K562 (cell line): ENCODE data around the gene ERMN. TPM values are rescaled to one million over a fixed set of nuclear protein-coding genes. Genes with fewer than 3 reads are reported as not detected.

Experiments
- ATAC-seq: fragments of 200-7000 bp; cut with Tn5 transposase; 3 replicates; pipeline ENCODE4 v1.9.1; 2020; ENCODE audit warnings: moderate library complexity
- BruUV-seq: library from RNA; stranded (reverse); fragments of 400-500 nt; replicated peaks from 2 replicates; lab custom pipeline; 2021; lab: Mats Ljungman, UMichigan
- CTCF ChIA-PET: fragments of 300-600 bp; formaldehyde crosslinking; extraction: SDS; loops from one replicate; lab custom pipeline; 2021; ENCODE audit warnings: low intra/inter-chr PET ratio; lab: Yijun Ruan, JAX
- POLR2A ChIA-PET: fragments of 300-600, 350-650 bp; sonication (Branson Sonifier 250); formaldehyde crosslinking; extraction: SDS; loops from one replicate; lab custom pipeline; 2021; ENCODE audit warnings: antibody characterized with exemption, inconsistent platforms; lab: Yijun Ruan, JAX
- DNase-seq, 4 experiments: peaks; one replicate each; pipeline versions ENCODE4 v3.0.0 to v3.0.0-alpha.2; 2011 to 2018; ENCODE audit warnings: low spot score in 3 of 4, mixed read lengths in 3 of 4; ENCODE audit errors: extremely low read depth in 1 of 4
- FAIRE-seq: peaks from 2 replicates; lab custom pipeline; 2011; peaks lifted over from hg19 to GRCh38; lab: Jason Lieb, UNC
- H2AFZ ChIP-seq: 2 replicates; pipeline ENCODE4 v1.6.0; 2011; ENCODE audit warnings: low read depth, low read length, control low read depth, inconsistent platforms
- H3K27ac ChIP-seq: fragments of 200-600 bp; 3 replicates; pipeline ENCODE4 v1.8.0; 2011; ENCODE audit warnings: low read depth, mild to moderate bottlenecking, control low read depth, inconsistent platforms, low read length, moderate library complexity, mixed read lengths; ENCODE audit errors: extremely low read depth
- H3K27me3 ChIP-seq, 2 experiments: fragments of 300-600 bp in 1 of 2; 2 replicates in 1 of 2; 3 replicates in 1 of 2; pipeline versions ENCODE4 v1.6.0 to v1.8.0; 2011; ENCODE audit warnings: inconsistent platforms in 2 of 2, low read length in 2 of 2, mild to moderate bottlenecking in 1 of 2, mixed read lengths in 1 of 2, moderate library complexity in 1 of 2; ENCODE audit not compliant: control insufficient read depth in 2 of 2, insufficient read depth in 2 of 2
- H3K36me3 ChIP-seq: fragments of 300-600 bp; 3 replicates; pipeline ENCODE4 v1.8.0; 2011; ENCODE audit warnings: mild to moderate bottlenecking, low read length, inconsistent platforms; ENCODE audit not compliant: control insufficient read depth, insufficient read depth
- H3K4me1 ChIP-seq, 2 experiments: fragments of 200-600 bp in 1 of 2; replicated peaks in 1 of 2; 2 replicates in 1 of 2; 3 replicates in 1 of 2; pipeline versions ENCODE4 v1.5.1 to v1.8.0; 2011; ENCODE audit warnings: inconsistent platforms in 2 of 2, low read length in 2 of 2, mild to moderate bottlenecking in 1 of 2, mixed read lengths in 1 of 2, moderate library complexity in 1 of 2; ENCODE audit not compliant: control insufficient read depth in 2 of 2, insufficient read depth in 2 of 2
- H3K4me2 ChIP-seq: 2 replicates; pipeline ENCODE4 v1.6.1; 2011; ENCODE audit warnings: low read length, control low read depth, inconsistent platforms, mixed read lengths; ENCODE audit not compliant: insufficient read depth
- H3K4me3 ChIP-seq: fragments of 200-600 bp; sonication (generic), shearing (Covaris generic); 2 replicates; pipeline ENCODE4 v1.5.1; 2016; ENCODE audit warnings: control low read depth, inconsistent platforms
- H3K79me2 ChIP-seq: fragments of 200-600 bp; 3 replicates; pipeline ENCODE4 v1.8.0; 2011; ENCODE audit warnings: low read length, inconsistent platforms; ENCODE audit not compliant: control insufficient read depth, insufficient read depth
- H3K9ac ChIP-seq, 2 experiments: 2 replicates each; pipeline versions ENCODE4 v1.6.0 to v1.6.1; 2011; ENCODE audit warnings: low read depth in 2 of 2, low read length in 2 of 2, control low read depth in 1 of 2, inconsistent platforms in 1 of 2, mild to moderate bottlenecking in 1 of 2, mixed read lengths in 1 of 2; ENCODE audit not compliant: insufficient read depth in 1 of 2
- H3K9me1 ChIP-seq: one replicate; pipeline ENCODE4 v1.6.0; 2011; ENCODE audit warnings: inconsistent platforms, mild to moderate bottlenecking, low read length, moderate library complexity; ENCODE audit not compliant: control insufficient read depth, insufficient read depth
- H3K9me3 ChIP-seq: replicated peaks from 2 replicates; pipeline ENCODE4 v1.5.1; 2011; ENCODE audit warnings: low read depth, low read length, inconsistent platforms; ENCODE audit not compliant: control insufficient read depth, insufficient read depth
- H4K20me1 ChIP-seq: replicated peaks from 2 replicates; pipeline ENCODE4 v1.6.1; 2011; ENCODE audit warnings: low read length, inconsistent platforms, mixed read lengths; ENCODE audit not compliant: control insufficient read depth, insufficient read depth
- ATF2 ChIP-seq: sonication (generic); formaldehyde crosslinking; IDR thresholded peaks from 2 replicates; pipeline ENCODE4 v1.8.1; 2022; ENCODE audit warnings: missing genetic modification reagents
- CAMTA2 ChIP-seq: fragments of 250-450 bp; sonication (Bioruptor Pico); conservative IDR thresholded peaks from 2 replicates; pipeline ENCODE4 v1.5.1; 2022
- E2F5 ChIP-seq: sonication (generic); formaldehyde crosslinking; IDR thresholded peaks from 2 replicates; pipeline ENCODE4 v1.8.0; 2022; ENCODE audit warnings: mild to moderate bottlenecking, missing genetic modification reagents
- KAT2B ChIP-seq: IDR thresholded peaks from one replicate; pipeline ENCODE4 v1.6.1; 2012; ENCODE audit warnings: low read depth, mild to moderate bottlenecking, control low read depth, inconsistent platforms, low read length, moderate library complexity
- MYBL2 ChIP-seq, 2 experiments: fragments of 450-650 bp in 1 of 2; sonication (generic) in 1 of 2; formaldehyde crosslinking in 1 of 2; IDR thresholded peaks; 2 replicates each; pipeline versions ENCODE4 v1.6.1 to v1.8.1; 2017 to 2022; ENCODE audit warnings: borderline replicate concordance in 1 of 2, inconsistent platforms in 1 of 2, low read depth in 1 of 2, mild to moderate bottlenecking in 1 of 2, missing genetic modification reagents in 1 of 2, moderate library complexity in 1 of 2
- ZNF592 ChIP-seq: fragments of 450-650 bp; IDR thresholded peaks from 2 replicates; pipeline ENCODE4 v1.6.1; 2017; ENCODE audit warnings: antibody characterized with exemption, mild to moderate bottlenecking
- WGBS: fragments of 100-300 bp; shearing (Covaris generic); methylation state at CpG from one replicate; pipeline ENCODE4 v1.1.6; 2016; ENCODE audit warnings: low coverage, mixed read lengths; ENCODE audit not compliant: insufficient coverage; ENCODE audit errors: missing lambda C conversion rate; 5-methylcytosine and 5-hydroxymethylcytosine counted together
- in situ Hi-C: fragments of 300-500 bp; cut with MboI; formaldehyde crosslinking; loops from 4 replicates; pipeline ENCODE4 v1.15.0; 2018; ENCODE audit warnings: inconsistent platforms, mixed read lengths
- intact Hi-C: fragments of 100-400 bp; cut with micrococcal nuclease; formaldehyde crosslinking; loops from 2 replicates; pipeline ENCODE4 v1.14.2; 2022
- polyA plus RNA-seq, 8 experiments: library from polyadenylated mRNA; depleted of rRNA in 4 of 8; stranded (reverse) in 5 of 8; unstranded in 3 of 8; fragments of >200 nt; fragmentation: Nextera tagmentation in 2 of 8; fragmentation: Illumina TruSeq in 1 of 8; extraction: Ambion mirVana in 2 of 8; extraction: Trizol in 1 of 8; gene quantifications; 2 replicates each; pipeline versions ENCODE4 v1.2.1 to v1.2.3, GENCODE V29; 2011 to 2014; ENCODE audit warnings: inconsistent platforms in 1 of 8, missing spikeins in 1 of 8
- total RNA-seq, 7 experiments: library from RNA; depleted of rRNA in 6 of 7; stranded (reverse); fragments of >200 nt in 6 of 7; fragmentation: Illumina TruSeq in 2 of 7; extraction: Trizol in 2 of 7; gene quantifications; 2 replicates each; pipeline versions ENCODE4 v1.2.1 to v1.2.3, GENCODE V29; 2011 to 2021; ENCODE audit warnings: low replicate concordance in 1 of 7

The ERMN gene
- total and polyA plus RNA-seq, 9 of the 15 experiments (the other 6 are each of a cell fraction or from before 2014, with no cell fraction given), result 0.03 to 0.11 (median 0.05) TPM; not detected in 3

GRCh38 chr2:157324331-157324843 lies 1.2 kb downstream of the ERMN start (continued):
- no peak; the same call in 1 of the 2 replicates for TF ChIP-seq MYBL2 (IDR thresholded peaks at IDR 0.05; ENCODE audit: low read depth)
- no peak for TF ChIP-seq MYBL2 (CRISPR knock-in tag; IDR thresholded peaks at IDR 0.05; ENCODE audit: borderline replicate concordance)
- no peak for TF ChIP-seq KAT2B
- TF ChIP-seq CAMTA2 (CRISPR knock-in tag), result no peak

- CTCF ChIA-PET, result no interaction called here
- H3K27me3 ChIP-seq, result no peaks in the 10 kb centered on the region
- H4K20me1 ChIP-seq, result no peaks in the 10 kb centered on the region
- intact Hi-C loops, result no loop called here
- no peaks in the 10 kb centered on the region for H3K36me3 ChIP-seq
- H3K79me2 ChIP-seq, result no peaks in the 10 kb centered on the region
- no peak overlapping the region for H2AFZ ChIP-seq
- H3K27ac ChIP-seq, result no peak overlapping the region
- no peak overlapping the region for H3K4me3 ChIP-seq
- H3K4me1 ChIP-seq, result peaks cover 0 to 22% of the 10 kb centered on the region in 2 experiments; a peak in 3 of 5 replicates
- H3K9me1 ChIP-seq, result no peaks in the 10 kb centered on the region
- FAIRE-seq (no peak), ATAC-seq (no peak), DNase-seq (no peak)
- in situ Hi-C loops, result no loop called here
- no peak overlapping the region for H3K4me2 ChIP-seq
- no peaks in the 10 kb centered on the region for H3K9me3 ChIP-seq
- 48% methylated on average over 4 of the region's 4 CpGs for WGBS
- no peak overlapping the region for H3K9ac ChIP-seq
- BruUV-seq, result no TSS peak
- no peak for TF ChIP-seq ATF2 (CRISPR knock-in tag)
- no peak for TF ChIP-seq ZNF592
- no peak for TF ChIP-seq E2F5 (CRISPR knock-in tag)
- POLR2A ChIA-PET, result interaction anchor here (0.8 kb wide), 1 partner anchor 101 kb away, joined by 3 read pairs; no protein-coding TSS in a partner anchor
Measured at GRCh38 chr2:157322432-157322831, 3.2 kb downstream of the ERMN start.
